ENCODE measurements around the gene STXBP6. TPM values are rescaled to one million over a fixed set of nuclear protein-coding genes. Genes with fewer than 3 reads are reported as not detected.

STXBP6 gene
- total RNA-seq, 1 experiment from 2014 or later = 5.3 TPM

GRCh38 chr14:24840204-24840893, 209.6 kb downstream of the STXBP6 start:
- no peak overlapping the region for H3K4me3 ChIP-seq (ENCODE audit: low read depth, low read length, poor library complexity, severe bottlenecking)
- no peak for DNase-seq (ENCODE audit: low spot score)
- ChIA-PET POLR2A (ENCODE audit: low non-redundant PET) (no interaction called here), CTCF (no interaction called here)
- BruUV-seq (replicated peaks) = no TSS peak
- no peaks in the 10 kb centered on the region for H3K9me3 ChIP-seq (ENCODE audit: low read depth, low read length, poor library complexity, severe bottlenecking)
- no peaks in the 10 kb centered on the region for H3K4me1 ChIP-seq (ENCODE audit: insufficient read depth, low read length, poor library complexity, severe bottlenecking)
- no peak overlapping the region for H3K27ac ChIP-seq (ENCODE audit: low read depth, low read length, poor library complexity, severe bottlenecking)
- no peak for TF ChIP-seq CTCF (conservative IDR thresholded peaks at IDR 0.05; ENCODE audit: low read depth, low read length)
- TF ChIP-seq EZH2 (IDR thresholded peaks at IDR 0.05; ENCODE audit: borderline replicate concordance, low read depth, low read length, poor library complexity, severe bottlenecking) = no peak
- no peaks in the 10 kb centered on the region for H3K27me3 ChIP-seq (replicated peaks; ENCODE audit: insufficient read depth, low read depth, low read length, poor library complexity)
- no peaks in the 10 kb centered on the region for H3K36me3 ChIP-seq (ENCODE audit: insufficient read depth, low read length, poor library complexity, severe bottlenecking)
- intact Hi-C loops (cut with micrococcal nuclease; ENCODE audit: unreplicated experiment) = no loop called here

GRCh38 chr14:24839617-24840203, 210.2 kb downstream of the STXBP6 start:
- DNase-seq (ENCODE audit: low spot score) = no peak
- intact Hi-C loops (cut with micrococcal nuclease; ENCODE audit: unreplicated experiment) = no loop called here
- TF ChIP-seq CTCF (conservative IDR thresholded peaks at IDR 0.05; ENCODE audit: low read depth, low read length) (no peak), EZH2 (IDR thresholded peaks at IDR 0.05; ENCODE audit: borderline replicate concordance, low read depth, low read length, poor library complexity, severe bottlenecking) (no peak)
- no peaks in the 10 kb centered on the region for H3K4me1 ChIP-seq (ENCODE audit: insufficient read depth, low read length, poor library complexity, severe bottlenecking)
- no peaks in the 10 kb centered on the region for H3K36me3 ChIP-seq (ENCODE audit: insufficient read depth, low read length, poor library complexity, severe bottlenecking)
- no peak overlapping the region for H3K4me3 ChIP-seq (ENCODE audit: low read depth, low read length, poor library complexity, severe bottlenecking)
- H3K9me3 ChIP-seq (ENCODE audit: low read depth, low read length, poor library complexity, severe bottlenecking) = no peaks in the 10 kb centered on the region
- no peaks in the 10 kb centered on the region for H3K27me3 ChIP-seq (replicated peaks; ENCODE audit: insufficient read depth, low read depth, low read length, poor library complexity)
- ChIA-PET POLR2A (ENCODE audit: low non-redundant PET) (no interaction called here), CTCF (no interaction called here)
- no peak overlapping the region for H3K27ac ChIP-seq (ENCODE audit: low read depth, low read length, poor library complexity, severe bottlenecking)
- no TSS peak for BruUV-seq (replicated peaks)

- H3K4me1 ChIP-seq (ENCODE audit: insufficient read depth, low read length, poor library complexity, severe bottlenecking) = no peaks in the 10 kb centered on the region
- BruUV-seq (replicated peaks) = no TSS peak
- H3K9me3 ChIP-seq (ENCODE audit: low read depth, low read length, poor library complexity, severe bottlenecking) = no peaks in the 10 kb centered on the region
- ChIA-PET POLR2A (ENCODE audit: low non-redundant PET) (no interaction called here), CTCF (no interaction called here)
- no peak for DNase-seq (ENCODE audit: low spot score)
- intact Hi-C loops (cut with micrococcal nuclease; ENCODE audit: unreplicated experiment) = no loop called here
- no peaks in the 10 kb centered on the region for H3K27me3 ChIP-seq (replicated peaks; ENCODE audit: insufficient read depth, low read depth, low read length, poor library complexity)
- H3K27ac ChIP-seq (ENCODE audit: low read depth, low read length, poor library complexity, severe bottlenecking) = no peak overlapping the region
- H3K36me3 ChIP-seq (ENCODE audit: insufficient read depth, low read length, poor library complexity, severe bottlenecking) = no peaks in the 10 kb centered on the region
- TF ChIP-seq CTCF (conservative IDR thresholded peaks at IDR 0.05; ENCODE audit: low read depth, low read length) = no peak
- TF ChIP-seq EZH2 (IDR thresholded peaks at IDR 0.05; ENCODE audit: borderline replicate concordance, low read depth, low read length, poor library complexity, severe bottlenecking) = no peak
- H3K4me3 ChIP-seq (ENCODE audit: low read depth, low read length, poor library complexity, severe bottlenecking) = no peak overlapping the region
Measured at GRCh38 chr14:24838945-24839616, 210.9 kb downstream of the STXBP6 start.
